Breast epithelium (tissue), 3 donors: ENCODE measurements around the gene CRYGN.

Experiments used
- POLR2AphosphoS5 ChIP-seq, 3 donors: sonication (generic); formaldehyde crosslinking; IDR thresholded peaks; one replicate each; pipeline ENCODE4 v1.6.1; 2017; ENCODE audit warnings: antibody characterized with exemption in 3 of 3
- TF ChIP-seq, protein P1 (sequence below), 3 donors: fragments of 450-650 bp; IDR thresholded peaks; one replicate each; pipeline ENCODE4 v1.5.1; 2016 to 2017; ENCODE audit warnings: antibody characterized with exemption in 3 of 3, mild to moderate bottlenecking in 3 of 3, moderate library complexity in 3 of 3

- TF ChIP-seq, protein P1, sequence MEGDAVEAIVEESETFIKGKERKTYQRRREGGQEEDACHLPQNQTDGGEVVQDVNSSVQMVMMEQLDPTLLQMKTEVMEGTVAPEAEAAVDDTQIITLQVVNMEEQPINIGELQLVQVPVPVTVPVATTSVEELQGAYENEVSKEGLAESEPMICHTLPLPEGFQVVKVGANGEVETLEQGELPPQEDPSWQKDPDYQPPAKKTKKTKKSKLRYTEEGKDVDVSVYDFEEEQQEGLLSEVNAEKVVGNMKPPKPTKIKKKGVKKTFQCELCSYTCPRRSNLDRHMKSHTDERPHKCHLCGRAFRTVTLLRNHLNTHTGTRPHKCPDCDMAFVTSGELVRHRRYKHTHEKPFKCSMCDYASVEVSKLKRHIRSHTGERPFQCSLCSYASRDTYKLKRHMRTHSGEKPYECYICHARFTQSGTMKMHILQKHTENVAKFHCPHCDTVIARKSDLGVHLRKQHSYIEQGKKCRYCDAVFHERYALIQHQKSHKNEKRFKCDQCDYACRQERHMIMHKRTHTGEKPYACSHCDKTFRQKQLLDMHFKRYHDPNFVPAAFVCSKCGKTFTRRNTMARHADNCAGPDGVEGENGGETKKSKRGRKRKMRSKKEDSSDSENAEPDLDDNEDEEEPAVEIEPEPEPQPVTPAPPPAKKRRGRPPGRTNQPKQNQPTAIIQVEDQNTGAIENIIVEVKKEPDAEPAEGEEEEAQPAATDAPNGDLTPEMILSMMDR (IDR thresholded peaks at IDR 0.05): no peak
- TF ChIP-seq POLR2AphosphoS5 (IDR thresholded peaks at IDR 0.05): no peak
These were observed 53.4 kb downstream of the CRYGN start for GRCh38 chr7:151386301-151387160.
